HepG2 (cell line): ENCODE measurements around the gene PRR36. TPM values are rescaled to one million over a fixed set of nuclear protein-coding genes. Genes with fewer than 3 reads are reported as not detected.

Experiments
- GATAD2A ChIP-seq: IDR thresholded peaks from 2 replicates; pipeline ENCODE4 v1.6.1; 2016
- KDM3A ChIP-seq: IDR thresholded peaks from 2 replicates; pipeline ENCODE4 v1.6.1; 2018; ENCODE audit warnings: low read depth, missing compliant biosample characterization
- MEIS2 ChIP-seq: sonication (generic); formaldehyde crosslinking; IDR thresholded peaks from 2 replicates; pipeline ENCODE4 v1.9.0; 2021; ENCODE audit warnings: mild to moderate bottlenecking, missing genetic modification reagents
- MXD4 ChIP-seq: IDR thresholded peaks from 2 replicates; pipeline ENCODE4 v1.6.1; 2016; ENCODE audit warnings: mild to moderate bottlenecking, missing biosample characterization, missing genetic modification reagents
- NFIC ChIP-seq: IDR thresholded peaks from 2 replicates; pipeline ENCODE4 v1.6.1; 2012; ENCODE audit warnings: mild to moderate bottlenecking, low read length, inconsistent platforms
- NR1H2 ChIP-seq: sonication (generic); formaldehyde crosslinking; IDR thresholded peaks from 2 replicates; pipeline ENCODE4 v1.8.1; 2022; ENCODE audit warnings: low read depth, missing genetic modification reagents, borderline replicate concordance
- POLR2A ChIP-seq, 2 experiments: IDR thresholded peaks; 2 replicates each; pipeline ENCODE4 v1.6.1; 2011; ENCODE audit warnings: low read depth in 2 of 2, low read length in 2 of 2, mild to moderate bottlenecking in 1 of 2, moderate library complexity in 1 of 2; ENCODE audit not compliant: insufficient read depth in 1 of 2
- SALL2 ChIP-seq: sonication (generic); formaldehyde crosslinking; IDR thresholded peaks from 2 replicates; pipeline ENCODE4 v1.8.1; 2023; ENCODE audit warnings: mild to moderate bottlenecking, missing genetic modification reagents, inconsistent platforms
- SAP130 ChIP-seq: IDR thresholded peaks from 2 replicates; pipeline ENCODE4 v1.6.1; 2016; ENCODE audit warnings: low read depth
- SMAD9 ChIP-seq: sonication (generic); formaldehyde crosslinking; IDR thresholded peaks from 2 replicates; pipeline ENCODE4 v1.5.1; 2020; ENCODE audit warnings: mild to moderate bottlenecking, missing genetic modification reagents
- SNAPC2 ChIP-seq: sonication (generic); formaldehyde crosslinking; IDR thresholded peaks from 2 replicates; pipeline ENCODE4 v1.8.1; 2022; ENCODE audit warnings: mild to moderate bottlenecking, missing genetic modification reagents
- SP4 ChIP-seq: sonication (generic); formaldehyde crosslinking; IDR thresholded peaks from 2 replicates; pipeline ENCODE4 v1.8.1; 2023; ENCODE audit warnings: mild to moderate bottlenecking, missing genetic modification reagents
- SRSF4 ChIP-seq: fragments of 200-400 bp; formaldehyde crosslinking; IDR thresholded peaks from one replicate; pipeline ENCODE4 v1.6.1; 2018; ENCODE audit warnings: mild to moderate bottlenecking, low read depth, low read length, moderate library complexity; ENCODE audit not compliant: poor library complexity, severe bottlenecking
- TIGD3 ChIP-seq: sonication (generic); formaldehyde crosslinking; IDR thresholded peaks from 2 replicates; pipeline ENCODE4 v1.5.1; 2020; ENCODE audit warnings: mild to moderate bottlenecking, missing genetic modification reagents, borderline replicate concordance
- YEATS4 ChIP-seq: sonication (generic); formaldehyde crosslinking; IDR thresholded peaks from 2 replicates; pipeline ENCODE4 v1.4.0; 2020; ENCODE audit warnings: missing genetic modification reagents, borderline replicate concordance
- ZFP91 ChIP-seq: sonication (generic); formaldehyde crosslinking; IDR thresholded peaks from 2 replicates; pipeline ENCODE4 v1.9.0; 2022; ENCODE audit warnings: missing genetic modification reagents, mild to moderate bottlenecking, borderline replicate concordance
- ZFY ChIP-seq: sonication (generic); formaldehyde crosslinking; IDR thresholded peaks from 2 replicates; pipeline ENCODE4 v1.4.0; 2020; ENCODE audit warnings: missing genetic modification reagents
- ZNF136 ChIP-seq: sonication (generic); formaldehyde crosslinking; IDR thresholded peaks from 2 replicates; pipeline ENCODE4 v1.8.1; 2022; ENCODE audit warnings: low read depth, mild to moderate bottlenecking, moderate library complexity, missing genetic modification reagents
- ZNF430 ChIP-seq: sonication (generic); formaldehyde crosslinking; IDR thresholded peaks from 2 replicates; pipeline ENCODE4 v1.9.0; 2021; ENCODE audit warnings: mild to moderate bottlenecking, missing genetic modification reagents
- ZNF543 ChIP-seq: sonication (generic); formaldehyde crosslinking; IDR thresholded peaks from 2 replicates; pipeline ENCODE4 v1.4.0; 2020; ENCODE audit warnings: mild to moderate bottlenecking, missing genetic modification reagents
- ZNF598 ChIP-seq: sonication (generic); formaldehyde crosslinking; IDR thresholded peaks from 2 replicates; pipeline ENCODE4 v1.5.1; 2020; ENCODE audit warnings: mild to moderate bottlenecking, missing genetic modification reagents, borderline replicate concordance
- ZNF614 ChIP-seq: IDR thresholded peaks from 2 replicates; pipeline ENCODE4 v1.6.1; 2018; ENCODE audit warnings: missing biosample characterization, missing genetic modification reagents, inconsistent platforms, borderline replicate concordance
- ZNF816 ChIP-seq: sonication (generic); formaldehyde crosslinking; IDR thresholded peaks from 2 replicates; pipeline ENCODE4 v1.8.0; 2022; ENCODE audit warnings: missing genetic modification reagents, mild to moderate bottlenecking, borderline replicate concordance
- polyA plus RNA-seq, 8 experiments: library from polyadenylated mRNA; depleted of rRNA in 3 of 8; stranded (reverse) in 7 of 8; unstranded in 1 of 8; fragments of >200 nt; fragmentation: Illumina TruSeq in 4 of 8; extraction: Trizol in 4 of 8; gene quantifications; 2 replicates each; pipeline versions ENCODE4 v1.2.1 to v1.2.3, GENCODE V29; 2011 to 2016; ENCODE audit warnings: low read depth in 4 of 8, missing spikeins in 1 of 8, mixed read lengths in 1 of 8; ENCODE audit not compliant: insufficient read depth in 1 of 8
- total RNA-seq, 5 experiments: library from RNA; depleted of rRNA; stranded (reverse); fragments of >200 nt; fragmentation: Illumina TruSeq; extraction: Trizol; gene quantifications; 2 replicates each; pipeline ENCODE4 v1.2.3, GENCODE V29; 2016; ENCODE audit warnings: low read depth in 1 of 5
- TF ChIP-seq, protein P1 (sequence below): sonication (generic); formaldehyde crosslinking; IDR thresholded peaks from 2 replicates; pipeline ENCODE4 v1.4.0; 2020; ENCODE audit warnings: missing genetic modification reagents
- TF ChIP-seq, protein P2 (sequence below): IDR thresholded peaks from 2 replicates; pipeline ENCODE4 v1.6.1; 2016; ENCODE audit warnings: low read depth, borderline replicate concordance

The PRR36 gene
- total and polyA plus RNA-seq, 2 of the 13 experiments (the other 11 are each of a cell fraction or from before 2014, with no cell fraction given): 0.07 to 0.17 TPM

- TF ChIP-seq YEATS4: peak; percentile 76; the same call in 1 of the 2 replicates
- TF ChIP-seq, protein P1, sequence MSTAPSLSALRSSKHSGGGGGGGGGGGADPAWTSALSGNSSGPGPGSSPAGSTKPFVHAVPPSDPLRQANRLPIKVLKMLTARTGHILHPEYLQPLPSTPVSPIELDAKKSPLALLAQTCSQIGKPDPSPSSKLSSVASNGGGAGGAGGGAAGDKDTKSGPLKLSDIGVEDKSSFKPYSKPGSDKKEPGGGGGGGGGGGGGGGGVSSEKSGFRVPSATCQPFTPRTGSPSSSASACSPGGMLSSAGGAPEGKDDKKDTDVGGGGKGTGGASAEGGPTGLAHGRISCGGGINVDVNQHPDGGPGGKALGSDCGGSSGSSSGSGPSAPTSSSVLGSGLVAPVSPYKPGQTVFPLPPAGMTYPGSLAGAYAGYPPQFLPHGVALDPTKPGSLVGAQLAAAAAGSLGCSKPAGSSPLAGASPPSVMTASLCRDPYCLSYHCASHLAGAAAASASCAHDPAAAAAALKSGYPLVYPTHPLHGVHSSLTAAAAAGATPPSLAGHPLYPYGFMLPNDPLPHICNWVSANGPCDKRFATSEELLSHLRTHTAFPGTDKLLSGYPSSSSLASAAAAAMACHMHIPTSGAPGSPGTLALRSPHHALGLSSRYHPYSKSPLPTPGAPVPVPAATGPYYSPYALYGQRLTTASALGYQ (CRISPR knock-in tag): peak; percentile 68; the same call in 1 of the 2 replicates
- TF ChIP-seq ZNF136 (CRISPR knock-in tag): peak; percentile 46
- peak; percentile 57 for TF ChIP-seq MXD4 (CRISPR knock-in tag)
- no peak for TF ChIP-seq ZNF598 (CRISPR knock-in tag)
- peak; percentile 96 for TF ChIP-seq SP4 (CRISPR knock-in tag)
- TF ChIP-seq NR1H2: no peak
- peak; percentile 91 for TF ChIP-seq SAP130 (CRISPR knock-in tag)
- peak; percentile 96 for TF ChIP-seq KDM3A (CRISPR knock-in tag)
- TF ChIP-seq SNAPC2: 0 out of 2 replicates have a peak, but pooled peaks have one; percentile 48
- peak; percentile 45 for TF ChIP-seq GATAD2A (CRISPR knock-in tag)
- TF ChIP-seq SMAD9 (CRISPR knock-in tag): no peak
- TF ChIP-seq ZNF816 (CRISPR knock-in tag): peak; percentile 65; the same call in 1 of the 2 replicates
- peak; percentile 81; the same call in 1 of the 2 replicates for TF ChIP-seq SALL2 (CRISPR knock-in tag)
- no peak; the same call in 1 of the 2 replicates for TF ChIP-seq MEIS2
- peak; percentile 87 for TF ChIP-seq ZFY (CRISPR knock-in tag)
- peak; percentile 91; the same call in 1 of the 2 replicates for TF ChIP-seq ZNF614 (CRISPR knock-in tag)
- TF ChIP-seq SRSF4: no peak
- TF ChIP-seq ZNF543 (CRISPR knock-in tag): 0 out of 2 replicates have a peak, but pooled peaks have one; percentile 43
- TF ChIP-seq TIGD3 (CRISPR knock-in tag): 0 out of 2 replicates have a peak, but pooled peaks have one; percentile 52
- TF ChIP-seq, protein P2, sequence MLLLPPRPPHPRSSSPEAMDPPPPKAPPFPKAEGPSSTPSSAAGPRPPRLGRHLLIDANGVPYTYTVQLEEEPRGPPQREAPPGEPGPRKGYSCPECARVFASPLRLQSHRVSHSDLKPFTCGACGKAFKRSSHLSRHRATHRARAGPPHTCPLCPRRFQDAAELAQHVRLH (CRISPR knock-in tag): peak; percentile 75; the same call in 1 of the 2 replicates
- TF ChIP-seq NFIC: no peak
- TF ChIP-seq ZNF430: peak; percentile 77; the same call in 1 of the 2 replicates
- TF ChIP-seq POLR2A (IDR thresholded peaks at IDR 0.05; ENCODE audit: insufficient read depth in 1 of 2, low read depth in 2 of 2, low read length in 2 of 2): peak; percentile 40 to 88; a peak in 3 of 4 replicates
- TF ChIP-seq ZFP91 (CRISPR knock-in tag): peak; percentile 82; the same call in 1 of the 2 replicates
Observed at GRCh38 chr19:7919610-7920518, 45.7 kb upstream of the PRR36 start, which contains the start of gene SNAPC2 (continued).
